PFSK-1 (cell line): ENCODE results near the gene BARX1.

Experiments
- POLR2AphosphoS5 ChIP-seq: IDR thresholded peaks from 2 replicates; pipeline ENCODE4 v1.6.1; 2012; ENCODE audit warnings: low read depth, mild to moderate bottlenecking, control low read depth, low read length, moderate library complexity
- SIN3A ChIP-seq: IDR thresholded peaks from 2 replicates; pipeline ENCODE4 v1.6.1; 2012; ENCODE audit warnings: mild to moderate bottlenecking, low read length, moderate library complexity, borderline replicate concordance; ENCODE audit not compliant: insufficient read depth
- TAF1 ChIP-seq: IDR thresholded peaks from 2 replicates; pipeline ENCODE4 v1.6.1; 2012; ENCODE audit warnings: low read length, control low read depth, borderline replicate concordance; ENCODE audit not compliant: insufficient read depth

DNA sequence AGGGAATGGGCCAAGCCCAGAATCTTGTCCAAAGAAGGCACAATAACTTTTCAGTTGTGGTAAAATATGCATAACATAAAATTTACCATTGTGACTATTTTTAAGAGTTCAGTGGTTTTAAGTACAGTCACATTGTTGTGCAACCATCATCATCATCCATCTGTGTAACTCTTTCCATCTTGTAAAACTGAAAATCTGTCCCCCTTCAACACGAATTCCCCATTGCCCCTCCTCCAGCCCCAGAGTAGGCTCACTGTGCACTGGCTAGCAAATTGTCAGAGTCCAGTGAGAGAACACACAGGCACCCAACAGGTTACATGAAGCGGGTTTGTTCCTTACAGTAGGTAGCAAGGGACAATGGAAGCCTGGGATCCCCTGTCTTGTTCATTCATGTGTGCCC lies 13.7 kb downstream of the BARX1 start:
- TF ChIP-seq POLR2AphosphoS5 (no peak), SIN3A (no peak), TAF1 (no peak)
